ENCODE data around the gene FBXW5. TPM values are rescaled to one million over a fixed set of nuclear protein-coding genes. Genes with fewer than 3 reads are reported as not detected.

Gene FBXW5, protein sequence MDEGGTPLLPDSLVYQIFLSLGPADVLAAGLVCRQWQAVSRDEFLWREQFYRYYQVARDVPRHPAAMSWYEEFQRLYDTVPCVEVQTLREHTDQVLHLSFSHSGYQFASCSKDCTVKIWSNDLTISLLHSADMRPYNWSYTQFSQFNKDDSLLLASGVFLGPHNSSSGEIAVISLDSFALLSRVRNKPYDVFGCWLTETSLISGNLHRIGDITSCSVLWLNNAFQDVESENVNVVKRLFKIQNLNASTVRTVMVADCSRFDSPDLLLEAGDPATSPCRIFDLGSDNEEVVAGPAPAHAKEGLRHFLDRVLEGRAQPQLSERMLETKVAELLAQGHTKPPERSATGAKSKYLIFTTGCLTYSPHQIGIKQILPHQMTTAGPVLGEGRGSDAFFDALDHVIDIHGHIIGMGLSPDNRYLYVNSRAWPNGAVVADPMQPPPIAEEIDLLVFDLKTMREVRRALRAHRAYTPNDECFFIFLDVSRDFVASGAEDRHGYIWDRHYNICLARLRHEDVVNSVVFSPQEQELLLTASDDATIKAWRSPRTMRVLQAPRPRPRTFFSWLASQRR
- 205 and 264 TPM in 2 replicates for total RNA-seq (2014; rRNA removed)
- 98.1 TPM for polyA plus RNA-seq (2012)

DNA sequence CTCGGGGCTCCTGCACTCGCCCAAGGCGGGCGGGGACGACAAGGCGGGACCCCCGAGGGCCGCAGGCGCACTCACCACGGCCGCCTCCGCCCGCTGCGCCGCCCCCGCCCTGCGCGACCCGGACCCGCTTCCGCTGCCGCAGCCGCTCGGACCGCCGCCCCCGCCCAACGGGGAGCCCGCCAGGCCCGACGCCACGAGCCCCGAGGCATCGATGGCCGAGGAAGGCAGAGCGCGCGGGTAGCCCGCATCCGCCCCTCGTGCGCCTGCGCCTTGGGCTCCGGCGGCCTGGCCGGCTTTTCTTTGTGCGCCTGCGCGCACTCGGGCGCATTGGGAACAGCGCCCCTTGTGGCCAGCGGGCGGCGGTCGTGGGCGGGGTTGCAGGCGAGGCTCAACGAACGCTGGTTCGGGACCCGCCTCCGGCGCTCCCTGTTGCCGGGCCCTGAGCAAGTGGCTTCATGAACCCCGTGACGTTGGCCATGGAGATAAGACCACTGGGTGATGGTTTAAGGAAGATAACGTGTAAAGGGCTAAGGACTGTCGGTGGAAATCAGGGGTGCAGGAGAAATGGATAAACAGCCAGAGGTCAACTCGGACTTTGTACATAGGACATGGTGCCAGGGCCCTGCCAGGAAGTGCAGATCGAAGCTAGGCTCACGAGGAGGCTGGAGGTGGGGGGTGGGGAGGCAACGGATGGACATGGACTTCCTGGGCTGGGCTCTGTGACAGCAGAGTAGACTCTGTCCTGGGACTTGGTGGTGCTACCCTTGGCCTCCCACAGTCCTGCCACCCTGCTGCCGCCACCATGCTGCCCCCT lies at the start of gene FBXW5, which contains the start of gene C8G:
Gene FBXW5 (minus strand): TSS at position 220 of the 814 bp plus-strand sequence. CDS start 655 bp downstream, outside the sequence.
Gene C8G (plus strand): TSS at position 725 of the 814 bp plus-strand sequence. CDS start 78 bp downstream, at position 803.
- peak; percentile 90 for DNase-seq (ENCODE audit: low read depth)

DNA sequence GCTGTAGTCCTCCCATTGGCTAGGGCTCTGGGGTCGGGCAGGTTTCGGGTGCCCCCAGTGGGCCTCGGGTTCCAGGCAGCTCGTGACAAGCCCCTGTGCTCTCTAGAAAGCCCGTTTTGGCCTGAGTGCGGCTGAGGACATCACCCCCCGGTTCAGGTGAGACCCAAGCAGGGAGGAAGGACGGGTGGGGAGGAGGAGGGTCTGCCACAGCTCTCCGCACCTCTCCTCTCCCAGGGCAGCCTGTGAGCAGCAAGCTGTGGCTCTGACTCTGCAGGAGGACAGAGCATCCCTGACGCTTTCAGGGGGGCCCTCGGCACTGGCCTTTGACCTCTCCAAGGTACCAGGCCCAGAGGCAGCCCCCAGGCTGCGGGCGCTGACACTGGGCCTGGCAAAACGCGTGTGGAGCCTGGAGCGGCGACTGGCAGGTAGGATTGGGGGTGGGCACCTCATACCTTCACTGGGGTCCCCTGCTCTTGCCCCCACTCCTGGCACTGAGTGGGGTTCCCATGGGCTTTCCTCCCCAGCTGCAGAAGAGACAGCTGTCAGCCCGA lies 48.4 kb upstream of the FBXW5 start:
- DNase-seq (ENCODE audit: low read depth), result no peak

- peak; percentile 76 for DNase-seq (ENCODE audit: low read depth)
Observed at GRCh38 chr9:136991993-136992818, 47.7 kb upstream of the FBXW5 start, which contains the start of gene PAXX. PAXX (plus strand) TSS chr9:136992422; CDS start chr9:136992444, 22 bp downstream.

DNA sequence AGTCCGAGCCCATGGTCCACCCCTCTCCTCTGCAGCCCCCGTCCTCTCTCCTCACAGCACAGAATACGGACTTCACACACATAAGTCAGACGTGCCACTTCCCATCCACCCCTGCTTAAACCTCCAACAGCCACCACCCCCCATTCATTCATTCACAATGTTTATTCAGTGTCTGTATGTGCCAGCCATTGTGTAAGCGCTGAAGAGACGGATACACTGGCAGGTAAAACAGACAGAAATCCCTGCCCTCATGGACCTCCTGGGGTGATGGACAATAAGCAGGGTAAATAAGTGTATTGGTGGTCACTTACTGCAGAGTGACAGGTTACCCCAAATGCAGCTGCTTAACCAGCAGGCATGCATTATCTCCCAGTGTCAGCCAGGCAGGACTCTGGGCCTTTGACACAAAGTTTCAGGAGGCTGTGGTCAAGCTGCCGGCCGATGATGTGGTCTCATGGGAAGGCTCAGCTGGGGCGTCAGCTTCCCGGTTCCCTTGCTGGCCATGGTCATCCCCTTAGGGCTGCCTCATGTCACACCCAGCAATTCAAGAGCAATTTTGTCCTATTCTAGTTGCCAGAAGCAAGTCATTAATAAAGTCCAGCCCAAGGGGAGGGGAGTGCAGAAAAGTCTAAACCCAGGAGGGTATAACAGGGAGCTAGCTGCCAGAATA lies 45.8 kb upstream of the FBXW5 start:
- DNase-seq (ENCODE audit: low read depth), result no peak

- DNase-seq (ENCODE audit: low read depth), result no peak
Observed at GRCh38 chr9:136988872-136989271, 44.3 kb upstream of the FBXW5 start.

GRCh38 chr9:136985853-136986252 lies 41.3 kb upstream of the FBXW5 start:
- no peak for DNase-seq (ENCODE audit: low read depth)

- no peak for DNase-seq (ENCODE audit: low read depth)
Observed at GRCh38 chr9:136985027-136985602, 40.6 kb upstream of the FBXW5 start.

GRCh38 chr9:136984464-136985026 lies 40.0 kb upstream of the FBXW5 start:
- DNase-seq (ENCODE audit: low read depth), result no peak

DNA sequence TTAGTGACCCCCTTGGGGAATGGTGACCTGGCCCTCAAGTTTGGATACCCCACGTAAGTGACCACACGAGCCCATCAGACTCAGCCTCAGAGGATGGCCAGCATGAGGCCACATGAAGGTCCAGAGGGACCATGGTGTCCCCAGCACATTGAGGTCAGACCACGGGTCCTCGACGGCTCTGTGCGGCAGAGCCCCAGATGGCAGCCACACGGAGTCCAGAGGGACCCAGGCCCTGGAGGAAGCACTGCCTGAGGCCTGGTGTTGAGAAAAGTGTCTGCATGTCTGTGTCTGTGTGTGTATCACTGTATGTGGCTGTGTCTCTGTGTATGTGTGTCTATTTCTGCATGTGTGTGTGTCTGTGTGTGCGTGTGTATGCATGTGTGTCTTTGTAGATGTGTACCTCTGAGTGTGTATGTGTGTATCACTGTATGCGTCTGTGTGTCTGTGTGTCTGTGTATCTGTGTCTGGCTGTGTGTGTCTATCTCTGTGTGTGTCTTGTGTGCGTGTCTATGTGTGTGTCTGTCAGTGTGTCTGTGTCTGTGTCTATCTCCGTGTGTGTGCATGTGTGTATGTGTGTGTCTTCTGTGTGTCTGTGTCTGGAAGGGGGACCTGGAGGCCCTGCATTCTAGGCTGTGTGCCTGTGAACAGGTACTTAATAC lies 39.2 kb upstream of the FBXW5 start:
- no peak for DNase-seq (ENCODE audit: low read depth)

- DNase-seq (ENCODE audit: low read depth), result no peak
Observed at GRCh38 chr9:136983167-136983566, 38.6 kb upstream of the FBXW5 start.

DNA sequence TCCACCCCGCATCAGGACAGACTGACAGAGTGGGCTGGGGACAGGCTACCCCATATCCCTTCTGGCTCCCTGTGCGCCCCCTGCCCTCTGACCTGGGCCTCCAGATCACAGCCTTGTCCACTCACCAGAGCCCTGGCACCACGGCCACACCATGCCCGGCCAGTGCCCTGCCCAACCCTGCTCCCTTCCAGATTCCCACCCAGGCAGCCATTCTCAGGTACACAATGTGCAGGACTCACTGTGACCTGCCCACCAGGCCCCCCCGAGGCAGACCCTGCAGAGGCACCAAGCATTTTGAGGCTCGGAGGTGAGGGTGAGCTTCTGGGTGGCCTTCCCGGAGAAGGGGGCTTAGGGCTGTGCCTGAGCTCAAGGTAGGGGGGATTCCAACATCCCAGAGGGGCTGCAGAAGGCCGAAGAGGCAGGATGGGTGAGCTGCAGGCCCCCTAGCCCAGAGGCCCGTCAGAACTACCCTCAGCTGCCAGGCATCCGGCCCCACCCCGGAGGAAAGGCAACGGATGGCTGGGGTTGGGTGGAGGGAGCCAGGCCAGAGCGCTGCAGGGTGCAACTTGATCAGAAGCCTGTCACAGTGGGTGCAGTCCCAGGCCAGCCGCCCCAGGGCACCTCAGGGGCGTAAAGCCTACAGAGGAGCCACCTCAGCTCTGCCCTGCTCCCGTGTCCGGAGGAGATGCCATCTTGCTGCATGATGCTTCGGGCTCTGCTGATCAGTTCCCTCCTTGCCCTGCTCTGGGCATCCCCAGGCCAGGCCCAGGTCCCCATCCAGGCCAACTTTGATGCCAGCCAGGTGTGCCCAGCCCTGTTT lies 37.9 kb upstream of the FBXW5 start, which contains the start of gene LCNL1:
Gene LCNL1 (plus strand): TSS at position 762 of the 820 bp plus-strand sequence. CDS start 594 bp downstream, outside the sequence.
- DNase-seq (ENCODE audit: low read depth), result no peak

DNA sequence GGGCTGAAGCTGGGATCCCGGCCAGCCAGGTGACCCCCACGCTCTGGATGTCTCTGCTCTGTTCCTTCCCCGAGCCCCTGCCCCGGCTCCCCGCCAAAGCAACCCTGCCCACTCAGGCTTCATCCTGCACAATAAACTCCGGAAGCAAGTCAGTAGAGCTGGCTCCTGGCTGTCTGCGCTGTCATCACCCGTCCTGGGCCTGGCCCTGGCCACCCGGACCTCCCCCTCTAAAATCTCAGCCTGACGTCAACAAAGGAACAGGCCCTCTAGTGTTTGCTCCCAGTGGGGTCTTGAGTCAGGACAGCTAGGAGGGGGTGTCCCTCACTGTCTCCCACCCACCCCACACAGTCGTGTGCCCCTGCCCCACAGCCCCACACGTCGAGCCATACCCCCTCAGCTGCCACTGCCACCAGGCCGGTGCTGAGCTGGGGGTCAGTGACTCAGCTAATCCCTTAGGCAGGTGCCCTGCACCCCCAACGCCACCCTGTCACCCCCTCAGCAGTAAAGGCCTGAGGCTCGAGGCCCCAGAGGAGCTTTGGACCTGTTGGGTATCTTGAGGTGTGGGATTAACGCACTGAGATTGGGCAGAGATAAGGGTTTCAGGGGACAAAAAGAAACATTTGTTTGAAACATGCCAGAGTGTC lies 37.2 kb upstream of the FBXW5 start:
- no peak for DNase-seq (ENCODE audit: low read depth)

DNA sequence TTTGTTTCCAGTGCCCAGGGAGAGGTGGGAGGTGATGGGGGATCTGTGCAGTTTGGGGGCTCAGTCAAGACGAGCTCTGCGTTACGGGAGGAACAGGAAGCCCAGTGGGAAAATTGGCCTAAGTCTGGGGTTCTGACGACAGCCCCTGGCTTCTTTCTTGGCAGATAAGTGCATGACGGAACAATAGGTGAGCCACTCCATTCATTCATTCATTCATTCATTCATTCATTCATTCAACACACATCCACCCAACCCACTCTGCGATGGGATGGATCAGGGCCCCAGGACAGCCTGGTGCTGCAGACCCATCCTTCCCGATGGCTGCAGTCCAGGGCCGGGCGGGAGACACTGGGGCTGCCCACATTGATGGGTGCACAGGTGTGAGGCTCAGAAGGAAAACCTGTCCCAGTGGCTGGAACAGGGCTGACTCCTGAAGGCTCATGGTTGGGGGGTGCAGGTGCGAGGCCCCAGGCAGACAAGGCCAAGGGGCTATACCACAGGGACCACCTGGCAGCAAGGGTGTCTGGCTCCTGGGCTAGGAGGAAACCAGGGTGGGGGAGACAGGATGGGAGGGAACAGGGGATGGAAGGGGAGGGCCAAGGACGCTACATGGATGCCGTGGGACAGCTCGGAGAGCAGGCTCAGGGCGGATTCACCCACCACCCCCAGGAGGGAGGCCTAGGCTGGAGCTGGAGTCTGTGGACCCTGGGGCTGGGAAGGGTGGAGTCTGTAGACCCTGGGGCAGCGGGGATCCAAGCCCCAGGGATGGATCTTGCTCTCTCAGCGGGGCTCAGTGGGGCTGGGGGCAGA lies 36.3 kb upstream of the FBXW5 start:
- DNase-seq (ENCODE audit: low read depth), result no peak

- DNase-seq (ENCODE audit: low read depth), result no peak
Observed at GRCh38 chr9:136979769-136980587, 35.4 kb upstream of the FBXW5 start.

DNA sequence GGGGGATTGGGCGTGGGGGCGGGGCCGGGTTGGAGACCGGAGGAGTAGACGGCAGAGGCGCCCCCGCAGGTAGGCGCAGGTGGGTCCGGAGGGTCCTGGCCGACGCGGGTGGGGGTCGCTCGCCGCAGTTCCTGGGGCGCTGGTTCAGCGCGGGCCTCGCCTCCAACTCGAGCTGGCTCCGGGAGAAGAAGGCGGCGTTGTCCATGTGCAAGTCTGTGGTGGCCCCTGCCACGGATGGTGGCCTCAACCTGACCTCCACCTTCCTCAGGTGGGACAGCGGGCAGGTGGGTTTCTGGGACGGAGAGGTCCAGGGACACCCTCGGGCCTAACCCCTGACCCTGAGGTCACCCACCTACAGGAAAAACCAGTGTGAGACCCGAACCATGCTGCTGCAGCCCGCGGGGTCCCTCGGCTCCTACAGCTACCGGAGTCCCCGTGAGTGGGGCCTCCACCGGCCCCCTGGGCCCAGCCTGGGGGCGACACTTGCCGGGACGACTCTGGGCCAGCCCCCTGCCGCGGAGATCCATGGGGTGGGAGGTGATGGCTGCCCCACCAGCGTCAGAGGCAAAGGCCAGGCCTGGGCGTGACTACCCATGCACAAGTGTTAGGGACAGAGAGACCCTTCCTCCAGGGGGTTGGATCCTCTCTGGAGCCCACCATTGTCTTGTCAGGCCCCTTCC lies 34.5 kb upstream of the FBXW5 start:
- DNase-seq (ENCODE audit: low read depth), result no peak
